Stimulated activated naive CD4-positive, alpha-beta T cell (primary cell): ENCODE results near the gene OGFR.

Experiments
- DNase-seq, 6 experiments: peaks; one replicate each; lab custom pipeline; 2025; lab: John Stamatoyannopoulos, UW

OGFR gene

GRCh38 chr20:62804627-62805154, at the start of gene OGFR:
Gene OGFR, plus strand, starts transcription at chr20:62804835. Its CDS starts 25 bp downstream, at chr20:62804860.
- DNase-seq = peak; percentile 36 to 76 (median 72)

GRCh38 chr20:62754991-62755356, 49.7 kb upstream of the OGFR start:
- DNase-seq = no peak

GRCh38 chr20:62755817-62756724, 48.6 kb upstream of the OGFR start:
- no peak for DNase-seq

GRCh38 chr20:62758226-62758912, 46.3 kb upstream of the OGFR start:
- DNase-seq = no peak

GRCh38 chr20:62759981-62760431, 44.6 kb upstream of the OGFR start:
- DNase-seq = no peak

GRCh38 chr20:62760471-62760855, 44.2 kb upstream of the OGFR start:
- DNase-seq = no peak

- no peak for DNase-seq
These were observed 43.5 kb upstream of the OGFR start for GRCh38 chr20:62760856-62761758.

- no peak for DNase-seq
These were observed 42.9 kb upstream of the OGFR start for GRCh38 chr20:62761759-62762131.

- no peak for DNase-seq
These were observed 42.3 kb upstream of the OGFR start for GRCh38 chr20:62762376-62762775.

- no peak for DNase-seq
These were observed 41.8 kb upstream of the OGFR start for GRCh38 chr20:62762801-62763368.

GRCh38 chr20:62763404-62763803, 41.2 kb upstream of the OGFR start:
- no peak for DNase-seq

GRCh38 chr20:62764156-62764935, 40.3 kb upstream of the OGFR start:
- no peak for DNase-seq

GRCh38 chr20:62765021-62765420, 39.6 kb upstream of the OGFR start:
- no peak for DNase-seq

GRCh38 chr20:62765432-62766070, 39.1 kb upstream of the OGFR start:
- DNase-seq = no peak

- no peak for DNase-seq
These were observed 38.6 kb upstream of the OGFR start for GRCh38 chr20:62766071-62766450.

GRCh38 chr20:62766716-62767115, 37.9 kb upstream of the OGFR start:
- DNase-seq = no peak

GRCh38 chr20:62768234-62768546, 36.4 kb upstream of the OGFR start:
- no peak for DNase-seq

- DNase-seq = no peak
These were observed 35.9 kb upstream of the OGFR start for GRCh38 chr20:62768551-62769287.

- DNase-seq = no peak
These were observed 35.1 kb upstream of the OGFR start for GRCh38 chr20:62769346-62770071.
